ENCODE measurements around the gene SPECC1. TPM values are rescaled to one million over a fixed set of nuclear protein-coding genes. Genes with fewer than 3 reads are reported as not detected.
A peak's percentile ranks its signal among the peaks of the same experiment; 100 is the strongest.

The SPECC1 gene
- total RNA-seq, 1 donor from 2014 or later = 31.0 TPM

- H3K27ac ChIP-seq = no peak overlapping the region
These were observed 76.2 kb downstream of the SPECC1 start for GRCh38 chr17:20085283-20085845.

GRCh38 chr17:20086416-20087076 is 77.4 kb downstream of the SPECC1 start:
- H3K27ac ChIP-seq = peak overlapping the region; percentile 6
- no peak for ATAC-seq
- TF ChIP-seq, protein P1, sequence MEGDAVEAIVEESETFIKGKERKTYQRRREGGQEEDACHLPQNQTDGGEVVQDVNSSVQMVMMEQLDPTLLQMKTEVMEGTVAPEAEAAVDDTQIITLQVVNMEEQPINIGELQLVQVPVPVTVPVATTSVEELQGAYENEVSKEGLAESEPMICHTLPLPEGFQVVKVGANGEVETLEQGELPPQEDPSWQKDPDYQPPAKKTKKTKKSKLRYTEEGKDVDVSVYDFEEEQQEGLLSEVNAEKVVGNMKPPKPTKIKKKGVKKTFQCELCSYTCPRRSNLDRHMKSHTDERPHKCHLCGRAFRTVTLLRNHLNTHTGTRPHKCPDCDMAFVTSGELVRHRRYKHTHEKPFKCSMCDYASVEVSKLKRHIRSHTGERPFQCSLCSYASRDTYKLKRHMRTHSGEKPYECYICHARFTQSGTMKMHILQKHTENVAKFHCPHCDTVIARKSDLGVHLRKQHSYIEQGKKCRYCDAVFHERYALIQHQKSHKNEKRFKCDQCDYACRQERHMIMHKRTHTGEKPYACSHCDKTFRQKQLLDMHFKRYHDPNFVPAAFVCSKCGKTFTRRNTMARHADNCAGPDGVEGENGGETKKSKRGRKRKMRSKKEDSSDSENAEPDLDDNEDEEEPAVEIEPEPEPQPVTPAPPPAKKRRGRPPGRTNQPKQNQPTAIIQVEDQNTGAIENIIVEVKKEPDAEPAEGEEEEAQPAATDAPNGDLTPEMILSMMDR (IDR thresholded peaks at IDR 0.05) = no peak

More at GRCh38 chr17:20085283-20085845, 76.2 kb downstream of the SPECC1 start:
- Histone ChIP-seq H3K9me3 (no peaks in the 10 kb centered on the region), H3K36me3 (no peaks in the 10 kb centered on the region), H3K4me1 (no peaks in the 10 kb centered on the region), H3K4me3 (no peak overlapping the region), H3K27me3 (no peaks in the 10 kb centered on the region)
- intact Hi-C loops (cut with DNase I) = no loop called here
- TF ChIP-seq, protein P1 (IDR thresholded peaks at IDR 0.05) = no peak
- ATAC-seq (no peak), DNase-seq (no peak)

GRCh38 chr17:20087538-20088250 is 78.5 kb downstream of the SPECC1 start:
- H3K36me3 ChIP-seq = no peaks in the 10 kb centered on the region
- intact Hi-C loops (cut with DNase I) = no loop called here
- no peaks in the 10 kb centered on the region for H3K4me1 ChIP-seq
- ATAC-seq = no peak
- H3K27ac ChIP-seq = no peak overlapping the region
- TF ChIP-seq, protein P1 (IDR thresholded peaks at IDR 0.05) = no peak
- H3K27me3 ChIP-seq = no peaks in the 10 kb centered on the region
- H3K9me3 ChIP-seq = no peaks in the 10 kb centered on the region
- no peak for DNase-seq
- H3K4me3 ChIP-seq = no peak overlapping the region

More at GRCh38 chr17:20086416-20087076, 77.4 kb downstream of the SPECC1 start:
- Histone ChIP-seq H3K4me1 (no peaks in the 10 kb centered on the region), H3K4me3 (no peak overlapping the region), H3K9me3 (no peaks in the 10 kb centered on the region), H3K27me3 (no peaks in the 10 kb centered on the region), H3K36me3 (no peaks in the 10 kb centered on the region)
- intact Hi-C loops (cut with DNase I) = no loop called here
- no peak for DNase-seq

DNA sequence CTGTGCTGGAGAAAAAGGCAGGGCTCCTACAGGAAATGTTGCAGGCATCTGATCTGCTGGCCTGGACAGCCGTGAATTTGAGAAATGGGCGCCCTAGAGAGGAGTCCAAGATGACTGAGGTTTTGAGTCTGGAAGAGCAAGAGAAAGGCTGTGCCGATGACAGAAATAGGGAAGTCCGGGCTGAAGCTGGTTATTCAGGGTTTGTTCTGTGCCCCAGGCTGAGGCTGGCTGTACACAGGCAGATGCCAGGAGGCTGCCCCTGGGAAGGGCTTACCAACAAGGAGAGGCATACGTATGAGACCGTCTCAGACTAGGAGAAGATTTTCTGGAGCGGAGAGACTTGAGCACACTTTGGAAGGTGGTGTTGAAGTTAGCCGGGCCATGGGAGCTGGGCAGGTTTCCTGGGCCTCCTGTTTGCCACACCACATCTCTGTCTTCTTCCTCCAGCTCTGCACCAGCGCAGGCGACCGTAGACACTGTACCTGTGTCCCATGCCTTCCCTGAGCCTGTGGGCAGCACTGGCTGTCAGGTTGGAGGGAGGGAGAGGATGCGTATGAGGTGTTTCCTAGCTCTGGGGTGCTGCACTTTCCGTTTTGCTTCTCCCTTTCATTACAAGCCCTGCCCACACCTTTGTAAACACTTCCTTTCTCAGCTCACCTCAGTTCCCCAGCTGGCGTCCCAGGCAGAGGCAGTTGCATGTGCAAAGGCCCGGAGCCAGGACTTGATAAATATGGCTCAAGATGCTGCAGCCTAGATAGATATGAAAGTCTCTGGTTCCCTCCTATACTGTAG is 80.8 kb downstream of the SPECC1 start:
- no peaks in the 10 kb centered on the region for H3K27me3 ChIP-seq
- DNase-seq = no peak
- TF ChIP-seq, protein P1 (IDR thresholded peaks at IDR 0.05) = no peak
- no peaks in the 10 kb centered on the region for H3K9me3 ChIP-seq
- ATAC-seq = no peak
- H3K4me1 ChIP-seq = no peaks in the 10 kb centered on the region
- H3K27ac ChIP-seq = no peak overlapping the region
- intact Hi-C loops (cut with DNase I) = no loop called here
- H3K36me3 ChIP-seq = no peaks in the 10 kb centered on the region
- no peak overlapping the region for H3K4me3 ChIP-seq

GRCh38 chr17:20091174-20092029 is 82.2 kb downstream of the SPECC1 start:
- TF ChIP-seq, protein P1 (IDR thresholded peaks at IDR 0.05) = no peak
- H3K27me3 ChIP-seq = no peaks in the 10 kb centered on the region
- no peak for DNase-seq
- H3K4me1 ChIP-seq = no peaks in the 10 kb centered on the region
- H3K9me3 ChIP-seq = no peaks in the 10 kb centered on the region
- H3K36me3 ChIP-seq = no peaks in the 10 kb centered on the region
- ATAC-seq = no peak
- no peak overlapping the region for H3K4me3 ChIP-seq
- peak overlapping the region; percentile 51 for H3K27ac ChIP-seq
- intact Hi-C loops (cut with DNase I) = no loop called here
